Esophagus muscularis mucosa (tissue), 4 donors: ENCODE data around the gene CENPB. TPM values are rescaled to one million over a fixed set of nuclear protein-coding genes. Genes with fewer than 3 reads are reported as not detected.
"Not testable (repeated sequence)": the region's sequence is repeated elsewhere in the genome, so short reads cannot be mapped to it uniquely, and the experiment has no call there.

ENCODE experiments used
- DNase-seq: peaks from one replicate; pipeline ENCODE4 v3.0.0-alpha.2; 2017; ENCODE audit errors: extremely low spot score
- H3K27ac ChIP-seq, 4 donors: fragments of 200-600 bp; sonication (generic); replicated peaks in 1 of 4; 1 replicate in 3 of 4; 2 replicates in 1 of 4; pipeline ENCODE4 v1.5.1; 2016 to 2019; ENCODE audit warnings: mild to moderate bottlenecking in 1 of 4
- H3K27me3 ChIP-seq, 4 donors: fragments of 200-600 bp; sonication (generic); one replicate each; pipeline versions ENCODE4 v1.5.1 to v1.6.0; 2016 to 2019
- H3K36me3 ChIP-seq, 4 donors: fragments of 200-600 bp; sonication (generic); one replicate each; pipeline ENCODE4 v1.5.1; 2016 to 2019
- H3K4me1 ChIP-seq, 4 donors: fragments of 200-600 bp; sonication (generic); one replicate each; pipeline ENCODE4 v1.5.1; 2016 to 2019
- H3K4me3 ChIP-seq, 4 donors: fragments of 200-600 bp; sonication (generic); 1 replicate in 2 of 4; 2 replicates in 2 of 4; pipeline ENCODE4 v1.5.1; 2016 to 2019; ENCODE audit warnings: mild to moderate bottlenecking in 4 of 4, moderate library complexity in 1 of 4
- H3K9me3 ChIP-seq, 4 donors: fragments of 200-600 bp; sonication (generic); 1 replicate in 3 of 4; 2 replicates in 1 of 4; pipeline ENCODE4 v1.5.1; 2016 to 2019
- EP300 ChIP-seq: sonication (generic); formaldehyde crosslinking; IDR thresholded peaks from one replicate; pipeline ENCODE4 v1.6.1; 2017; ENCODE audit warnings: antibody characterized with exemption
- POLR2A ChIP-seq: fragments of 450-650 bp; IDR thresholded peaks from one replicate; pipeline ENCODE4 v1.6.1; 2017; ENCODE audit warnings: antibody characterized with exemption, moderate library complexity, mild to moderate bottlenecking, low read depth
- POLR2AphosphoS5 ChIP-seq, 2 donors: sonication (generic); formaldehyde crosslinking; IDR thresholded peaks; one replicate each; pipeline ENCODE4 v1.6.1; 2017; ENCODE audit warnings: antibody characterized with exemption in 2 of 2
- WGBS: methylation state at CpG from one replicate; pipeline ENCODE4 v1.1.5; 2018; 5-methylcytosine and 5-hydroxymethylcytosine counted together
- intact Hi-C: fragments of 100-400 bp; cut with DNase I; formaldehyde crosslinking; loops from one replicate; pipeline ENCODE4 v1.15.1; 2023
- total RNA-seq, 4 donors: library from RNA; depleted of rRNA; stranded (reverse); fragments of >200 nt; gene quantifications; one replicate each; pipeline versions ENCODE4 v1.1.0 to v1.2.1, GENCODE V29; 2016
- TF ChIP-seq, protein P1 (sequence below), 3 experiments: fragments of 200-600 bp in 2 of 3; fragments of 450-650 bp in 1 of 3; sonication (generic) in 2 of 3; IDR thresholded peaks; one replicate each; pipeline ENCODE4 v1.5.1; 2017 to 2019; ENCODE audit warnings: antibody characterized with exemption in 3 of 3, mild to moderate bottlenecking in 2 of 3, moderate library complexity in 1 of 3

The CENPB gene
- total RNA-seq, 4 donors from 2014 or later = 131 to 225 (median 199) TPM

DNA sequence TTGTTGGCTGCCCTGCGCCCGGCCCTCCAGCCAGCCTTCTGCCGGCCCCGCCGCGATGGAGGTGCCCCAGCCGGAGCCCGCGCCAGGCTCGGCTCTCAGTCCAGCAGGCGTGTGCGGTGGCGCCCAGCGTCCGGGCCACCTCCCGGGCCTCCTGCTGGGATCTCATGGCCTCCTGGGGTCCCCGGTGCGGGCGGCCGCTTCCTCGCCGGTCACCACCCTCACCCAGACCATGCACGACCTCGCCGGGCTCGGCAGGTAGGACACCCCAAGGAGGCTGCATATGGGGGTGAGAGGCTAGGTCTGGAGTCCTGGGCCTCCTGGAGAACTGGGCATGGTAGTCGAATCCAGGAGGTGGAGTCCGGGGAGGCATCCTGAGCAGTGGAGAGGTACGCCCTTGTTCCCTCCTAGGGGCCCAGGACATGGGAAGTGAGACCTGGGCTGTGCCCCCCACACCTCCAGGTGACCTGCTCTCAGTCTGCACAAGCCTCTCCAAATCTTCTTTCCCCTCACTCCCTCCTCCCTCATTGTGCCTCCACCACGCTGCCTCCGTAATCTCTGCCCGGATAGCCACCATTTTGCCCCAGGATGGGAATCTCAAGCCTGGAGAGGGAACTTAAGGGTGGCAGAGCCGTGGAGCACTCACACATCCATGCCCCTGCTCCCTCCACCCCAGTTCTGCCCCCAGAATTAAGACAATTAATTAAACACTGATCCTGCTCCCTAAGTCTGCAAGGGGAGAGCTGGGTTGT is 10.1 kb upstream of the CENPB start:
- H3K27me3 ChIP-seq = no peaks in the 10 kb centered on the region
- peak overlapping the region; percentile 63 to 81 (median 66) for H3K4me3 ChIP-seq
- intact Hi-C loops = no loop called here
- H3K4me1 ChIP-seq = peaks cover 15 to 57% (median 56%) of the 10 kb centered on the region in 4 donors
- DNase-seq = no peak
- H3K9me3 ChIP-seq = no peaks in the 10 kb centered on the region
- peak overlapping the region; percentile 95 to 99 (median 98) for H3K27ac ChIP-seq
- peaks cover 9 to 38% (median 24%) of the 10 kb centered on the region in 4 donors for H3K36me3 ChIP-seq
- TF ChIP-seq POLR2A = no peak
- TF ChIP-seq, protein P1, sequence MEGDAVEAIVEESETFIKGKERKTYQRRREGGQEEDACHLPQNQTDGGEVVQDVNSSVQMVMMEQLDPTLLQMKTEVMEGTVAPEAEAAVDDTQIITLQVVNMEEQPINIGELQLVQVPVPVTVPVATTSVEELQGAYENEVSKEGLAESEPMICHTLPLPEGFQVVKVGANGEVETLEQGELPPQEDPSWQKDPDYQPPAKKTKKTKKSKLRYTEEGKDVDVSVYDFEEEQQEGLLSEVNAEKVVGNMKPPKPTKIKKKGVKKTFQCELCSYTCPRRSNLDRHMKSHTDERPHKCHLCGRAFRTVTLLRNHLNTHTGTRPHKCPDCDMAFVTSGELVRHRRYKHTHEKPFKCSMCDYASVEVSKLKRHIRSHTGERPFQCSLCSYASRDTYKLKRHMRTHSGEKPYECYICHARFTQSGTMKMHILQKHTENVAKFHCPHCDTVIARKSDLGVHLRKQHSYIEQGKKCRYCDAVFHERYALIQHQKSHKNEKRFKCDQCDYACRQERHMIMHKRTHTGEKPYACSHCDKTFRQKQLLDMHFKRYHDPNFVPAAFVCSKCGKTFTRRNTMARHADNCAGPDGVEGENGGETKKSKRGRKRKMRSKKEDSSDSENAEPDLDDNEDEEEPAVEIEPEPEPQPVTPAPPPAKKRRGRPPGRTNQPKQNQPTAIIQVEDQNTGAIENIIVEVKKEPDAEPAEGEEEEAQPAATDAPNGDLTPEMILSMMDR (IDR thresholded peaks at IDR 0.05) = no peak
- no peak for TF ChIP-seq EP300
- no peak for TF ChIP-seq POLR2AphosphoS5 (IDR thresholded peaks at IDR 0.05)
- 33% methylated on average over 7 of the region's 33 CpGs for whole genome bisulfite sequencing

DNA sequence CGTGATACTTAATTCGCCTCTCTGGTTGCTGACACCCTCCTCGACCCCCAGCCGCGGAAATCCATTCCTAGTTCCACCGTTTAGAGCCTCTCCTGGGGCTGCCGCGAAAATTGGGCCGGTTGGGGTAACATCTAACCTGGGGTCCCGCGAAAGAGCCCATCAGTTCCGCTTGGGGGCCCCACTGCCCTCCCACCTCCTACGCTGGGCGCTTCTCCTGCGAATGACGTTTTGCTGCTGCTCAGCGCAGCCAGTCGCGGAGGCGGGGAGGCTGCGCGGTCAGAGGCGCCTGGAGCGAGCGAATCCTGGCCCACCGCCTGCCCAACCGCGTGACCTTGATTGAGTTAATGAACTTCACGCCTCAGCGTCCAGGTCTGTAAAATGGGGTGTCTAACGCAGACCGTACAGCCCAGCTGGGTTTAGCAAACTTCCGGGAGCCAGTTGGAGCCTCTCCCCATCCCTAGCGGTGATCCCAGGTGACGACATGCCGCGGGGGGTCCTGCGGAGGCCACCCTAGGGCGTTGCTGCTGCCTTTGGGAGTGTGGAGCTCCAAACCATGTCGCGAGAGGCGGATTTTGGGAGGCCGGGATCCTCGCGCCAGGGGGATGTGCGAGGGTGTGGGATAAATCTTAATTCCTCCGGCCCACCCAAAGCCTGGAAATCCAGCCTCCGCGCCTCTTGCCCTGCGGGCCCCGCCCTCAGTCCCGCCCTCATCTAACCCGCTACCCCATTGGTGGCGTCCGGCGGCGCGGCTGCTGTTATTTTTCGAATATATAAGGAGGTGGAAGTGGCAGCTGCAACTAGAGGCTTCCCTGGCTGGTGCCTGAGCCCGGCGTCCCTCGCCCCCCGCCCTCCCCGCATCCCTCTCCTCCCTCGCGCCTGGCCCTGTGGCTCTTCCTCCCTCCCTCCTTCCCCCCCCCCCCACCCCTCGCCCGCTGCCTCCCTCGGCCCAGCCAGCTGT is 9.2 kb upstream of the CENPB start, which contains the start of gene CDC25B:
CDC25B (plus strand) TSS at position 800 of the 958 bp plus-strand sequence. CDS start 222 bp downstream, outside the sequence.
- Histone ChIP-seq H3K9me3 (no peaks in the 10 kb centered on the region), H3K27me3 (no peaks in the 10 kb centered on the region), H3K4me3 (peak within 1 kb of the TSS; percentile 63 to 81 (median 66)), H3K36me3 (peaks cover under 1 to 30% (median 15%) of the 10 kb centered on the region in 4 donors), H3K27ac (peak within 1 kb of the TSS; percentile 95 to 99 (median 98)), H3K4me1 (peaks cover 15 to 57% (median 56%) of the 10 kb centered on the region in 4 donors)
- WGBS = under 1% methylated on average over 38 of the region's 69 CpGs
- intact Hi-C loops = no loop called here
- TF ChIP-seq EP300 = no peak
- peak; percentile 13 for TF ChIP-seq POLR2A
- TF ChIP-seq, protein P1 (IDR thresholded peaks at IDR 0.05) = peak; percentile 45 to 55 (median 46)
- TF ChIP-seq POLR2AphosphoS5 (IDR thresholded peaks at IDR 0.05) = peak; percentile 85 to 88
- DNase-seq = peak; percentile 99

DNA sequence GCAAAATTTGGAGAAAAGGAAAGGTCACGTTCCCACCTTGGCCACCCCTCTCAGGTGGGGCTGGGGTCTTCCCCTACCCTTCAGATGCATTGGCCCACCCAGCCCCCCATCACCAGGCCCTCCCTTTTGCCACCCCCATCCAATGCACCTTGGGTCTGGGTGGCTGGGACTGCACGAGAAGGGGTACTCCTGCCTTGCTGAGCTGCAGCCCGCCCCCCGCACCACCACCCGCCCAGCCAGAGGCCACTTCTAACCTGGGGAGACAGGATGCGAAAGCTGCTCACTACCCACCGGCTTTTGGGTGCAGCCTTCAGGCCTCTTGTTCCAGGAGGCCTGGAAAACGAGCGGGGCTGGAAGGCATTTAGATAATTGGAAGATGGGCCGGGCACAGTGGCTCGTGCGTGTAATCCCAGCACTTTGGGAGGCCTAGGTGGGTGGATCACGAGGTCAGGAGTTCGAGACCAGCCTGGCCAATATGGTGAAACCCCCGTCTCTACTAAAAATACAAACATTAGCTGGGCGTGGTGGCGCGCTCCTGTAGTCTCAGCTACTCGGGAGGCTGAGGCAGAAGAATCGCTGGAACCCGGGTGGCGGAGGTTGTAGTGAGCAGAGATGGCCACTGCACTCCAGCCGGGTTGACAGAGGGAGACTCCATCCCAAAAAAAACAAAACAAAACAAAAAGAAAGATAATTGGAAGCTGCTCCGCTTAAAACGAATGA is 8.3 kb upstream of the CENPB start:
- H3K4me1 ChIP-seq = peaks cover 15 to 48% (median 46%) of the 10 kb centered on the region in 4 donors
- H3K27ac ChIP-seq = peak overlapping the region; percentile 95 to 99 (median 98)
- TF ChIP-seq POLR2A = no peak
- no peak for TF ChIP-seq POLR2AphosphoS5 (IDR thresholded peaks at IDR 0.05)
- TF ChIP-seq, protein P1 (IDR thresholded peaks at IDR 0.05) = no peak
- TF ChIP-seq EP300 = no peak
- H3K27me3 ChIP-seq = no peaks in the 10 kb centered on the region
- no peak for DNase-seq
- no peaks in the 10 kb centered on the region for H3K9me3 ChIP-seq
- H3K4me3 ChIP-seq = peak overlapping the region; percentile 63 to 81 (median 66)
- H3K36me3 ChIP-seq = peaks cover 0 to 20% (median 7%) of the 10 kb centered on the region in 4 donors
- intact Hi-C loops = no loop called here
- 77% methylated on average over 24 of the region's 25 CpGs for WGBS

DNA sequence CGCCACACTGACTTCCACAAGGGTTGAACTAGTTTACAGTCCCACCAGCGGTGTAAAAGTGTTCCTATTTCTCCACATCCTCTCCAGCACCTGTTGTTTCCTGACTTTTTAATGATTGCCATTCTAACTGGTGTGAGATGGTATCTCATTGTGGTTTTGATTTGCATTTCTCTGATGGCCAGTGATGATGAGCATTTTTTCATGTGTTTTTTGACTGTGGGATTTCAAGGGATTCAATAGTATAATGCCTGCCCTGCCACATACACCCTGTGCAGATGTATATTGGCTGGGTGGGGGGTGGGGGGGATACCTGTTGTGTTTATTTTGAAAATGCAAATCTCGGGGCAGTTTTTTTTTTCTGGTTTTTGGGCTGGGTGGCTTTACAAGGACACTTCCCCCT is 7.6 kb upstream of the CENPB start:
- H3K4me3 ChIP-seq, H3K9me3 ChIP-seq, DNase-seq, intact Hi-C loops, H3K27me3 ChIP-seq: not testable (repeated sequence)
- H3K4me1 ChIP-seq = peaks cover 13 to 41% (median 39%) of the 10 kb centered on the region in 4 donors
- 94% methylated on average over 1 of the region's 3 CpGs for WGBS
- H3K36me3 ChIP-seq = peaks cover 0 to 16% (median 5%) of the 10 kb centered on the region in 4 donors
- peak overlapping the region in 3 of 4 donors; percentile 96 to 99 (median 99) for H3K27ac ChIP-seq

DNA sequence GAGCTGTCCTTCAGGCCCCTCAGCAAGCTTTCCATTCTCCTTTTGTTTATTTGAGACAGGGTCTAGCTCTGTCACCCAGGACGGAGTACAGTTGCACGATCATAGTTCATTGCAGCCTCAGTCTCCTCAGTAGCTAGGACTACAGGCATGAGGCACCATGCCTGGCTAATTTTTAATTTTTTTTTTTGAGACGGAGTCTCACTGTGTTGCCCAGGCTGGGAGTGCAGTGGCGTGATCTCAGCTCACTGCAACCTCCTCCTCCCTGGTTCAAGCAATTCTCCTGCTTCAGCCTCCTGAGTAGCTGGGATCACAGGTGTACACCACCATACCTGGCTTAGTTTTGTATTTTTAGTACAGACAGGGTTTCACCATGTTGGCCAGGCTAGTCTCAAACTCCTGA is 2.7 kb upstream of the CENPB start:
- not testable (repeated sequence) for DNase-seq, H3K36me3 ChIP-seq, H3K9me3 ChIP-seq, H3K4me3 ChIP-seq, H3K27me3 ChIP-seq, H3K27ac ChIP-seq
- 99% methylated on average over 4 of the region's 4 CpGs for WGBS
- intact Hi-C loops = loop anchor here (5.0 kb wide), 1 partner anchor 293 kb away; no protein-coding TSS in a partner anchor
- peaks cover 23 to 38% (median 30%) of the 10 kb centered on the region in 4 donors for H3K4me1 ChIP-seq
